ENCODE measurements around the gene PCNX2. TPM values are rescaled to one million over a fixed set of nuclear protein-coding genes. Genes with fewer than 3 reads are reported as not detected.

The PCNX2 gene
- total and polyA plus RNA-seq, 2 of the 13 experiments (the other 11 are each of a cell fraction or from before 2014, with no cell fraction given): 0.11 to 0.42 TPM

GRCh38 chr1:232950197-232951176, 345.0 kb downstream of the PCNX2 start, which contains the start of gene NTPCR (continued):
- TF ChIP-seq AKNA (CRISPR knock-in tag; IDR thresholded peaks at IDR 0.05; ENCODE audit: borderline replicate concordance): no peak
- TF ChIP-seq ZNF577 (CRISPR knock-in tag; IDR thresholded peaks at IDR 0.05; ENCODE audit: borderline replicate concordance, low read depth): no peak
- no peak for TF ChIP-seq ZNF660 (CRISPR knock-in tag; IDR thresholded peaks at IDR 0.05; ENCODE audit: borderline replicate concordance, low read depth)
- TF ChIP-seq KIAA2018 (CRISPR knock-in tag; IDR thresholded peaks at IDR 0.05; ENCODE audit: borderline replicate concordance): no peak
- TF ChIP-seq ZHX1 (CRISPR knock-in tag; IDR thresholded peaks at IDR 0.05; ENCODE audit: low read depth): no peak
- no peak for TF ChIP-seq TOPORS (CRISPR knock-in tag; IDR thresholded peaks at IDR 0.05)
- TF ChIP-seq CREBL2 (CRISPR knock-in tag; IDR thresholded peaks at IDR 0.05; ENCODE audit: borderline replicate concordance): no peak
